Left colon (tissue), 2 donors: ENCODE measurements around the gene DPP7. TPM values are rescaled to one million over a fixed set of nuclear protein-coding genes. Genes with fewer than 3 reads are reported as not detected.
"Not testable (repeated sequence)": the region's sequence is repeated elsewhere in the genome, so short reads cannot be mapped to it uniquely, and the experiment has no call there.

Source experiments
- ATAC-seq: fragments of 200-7000 bp; cut with Tn5 transposase; one replicate; pipeline ENCODE4 v1.9.1; 2020; ENCODE audit warnings: mild to moderate bottlenecking, moderate library complexity
- DNase-seq, 2 donors: peaks; one replicate each; pipeline ENCODE4 v3.0.0-alpha.2; 2020
- intact Hi-C, 2 donors: fragments of 100-400 bp; cut with DNase I in 1 of 2; cut with micrococcal nuclease in 1 of 2; formaldehyde crosslinking; loops; one replicate each; pipeline versions ENCODE4 v1.11.2 to v1.14.0; 2022; cut with DNase I, micrococcal nuclease
- total RNA-seq, 2 donors: library from RNA; stranded (reverse); fragmentation: NEBNext Ultra II Directional; extraction: Animal tissue kit (Norgen Biotek cat#: 25700); gene quantifications; one replicate each; pipeline ENCODE4 v1.2.1, GENCODE V29; 2021
- donor health status: DM: no; HTN: no; CAD: no.
- donor health status: DM: yes; HTN: yes; CAD: no.

DPP7 gene
- total RNA-seq, 2 donors from 2014 or later, result 53.1 to 66.0 TPM

- no peak for ATAC-seq
- intact Hi-C loops, result no loop called here
Observed at GRCh38 chr9:137136881-137137607, 22.5 kb upstream of the DPP7 start.

GRCh38 chr9:137136261-137136880 lies 21.8 kb upstream of the DPP7 start:
- intact Hi-C loops, result no loop called here
- peak; percentile 94 for ATAC-seq
- peak in 1 of 2 donors; percentile 49 for DNase-seq

More at GRCh38 chr9:137136881-137137607, 22.5 kb upstream of the DPP7 start:
- no peak for DNase-seq

- DNase-seq, ATAC-seq, intact Hi-C loops: not testable (repeated sequence)
Observed at GRCh38 chr9:137135154-137135553, 20.6 kb upstream of the DPP7 start.

- DNase-seq (no peak), ATAC-seq (no peak)
- intact Hi-C loops, result no loop called here
Observed at GRCh38 chr9:137134191-137134590, 19.7 kb upstream of the DPP7 start.

- ATAC-seq (no peak), DNase-seq (no peak)
- intact Hi-C loops, result no loop called here
Observed at GRCh38 chr9:137130176-137130755, 15.7 kb upstream of the DPP7 start.

GRCh38 chr9:137129456-137130175 lies 15.1 kb upstream of the DPP7 start:
- intact Hi-C loops, result no loop called here
- ATAC-seq, result peak; percentile 99
- peak; percentile 86 to 90 for DNase-seq

- DNase-seq (peak in 1 of 2 donors; percentile 26), ATAC-seq (peak; percentile 1)
- intact Hi-C loops, result no loop called here
Observed at GRCh38 chr9:137128862-137129455, 14.4 kb upstream of the DPP7 start.

GRCh38 chr9:137128158-137128861 lies 13.8 kb upstream of the DPP7 start:
- ATAC-seq (no peak), DNase-seq (no peak)

GRCh38 chr9:137127301-137128157 lies 13.0 kb upstream of the DPP7 start:
- no peak for ATAC-seq
- intact Hi-C loops, result no loop called here

More at GRCh38 chr9:137128158-137128861, 13.8 kb upstream of the DPP7 start:
- intact Hi-C loops, result no loop called here

GRCh38 chr9:137126786-137127185 lies 12.3 kb upstream of the DPP7 start:
- ATAC-seq, result no peak
- intact Hi-C loops, result no loop called here

More at GRCh38 chr9:137127301-137128157, 13.0 kb upstream of the DPP7 start:
- DNase-seq, result peak in 1 of 2 donors; percentile 35

GRCh38 chr9:137123952-137124462 lies 9.5 kb upstream of the DPP7 start:
- not testable (repeated sequence) for DNase-seq, ATAC-seq
- intact Hi-C loops, result loop anchor here in 1 of 2 donors (5.0 kb wide), 1 partner anchor 103 kb away; the partner anchor contains the start of genes CYSRT1 and RNF224

More at GRCh38 chr9:137126786-137127185, 12.3 kb upstream of the DPP7 start:
- no peak for DNase-seq

- intact Hi-C loops, result loop anchor here in 1 of 2 donors (5.0 kb wide), 1 partner anchor 104 kb away; the partner anchor contains the start of genes CYSRT1 and RNF224
- no peak for DNase-seq
- no peak for ATAC-seq
Observed at GRCh38 chr9:137123468-137123837, 8.9 kb upstream of the DPP7 start.

GRCh38 chr9:137122796-137123467 lies 8.4 kb upstream of the DPP7 start:
- not testable (repeated sequence) for DNase-seq, ATAC-seq
- intact Hi-C loops, result loop anchor here in 1 of 2 donors (5.0 kb wide), 1 partner anchor 104 kb away; the partner anchor contains the start of genes CYSRT1 and RNF224

- intact Hi-C loops, result loop anchor here in 1 of 2 donors (5.0 kb wide), 1 partner anchor 105 kb away; the partner anchor contains the start of genes CYSRT1 and RNF224
- not testable (repeated sequence) for ATAC-seq, DNase-seq
Observed at GRCh38 chr9:137121927-137122795, 7.6 kb upstream of the DPP7 start.

- DNase-seq, ATAC-seq: not testable (repeated sequence)
- intact Hi-C loops, result loop anchor here in 1 of 2 donors (10.0 kb wide), 1 partner anchor 117 kb away; the partner anchor contains the start of gene SLC34A3
Observed at GRCh38 chr9:137118092-137118603, 3.6 kb upstream of the DPP7 start.
